OCI-LY3 (cell line): ENCODE results near the gene PLN.

Experiments
- H2AFZ ChIP-seq: fragments of 200-600, 300-600 bp; shearing (Covaris generic); 2 replicates; pipeline ENCODE4 v1.6.0; 2014; ENCODE audit warnings: antibody characterized with exemption, low read depth, low read length
- H3K27ac ChIP-seq: fragments of 200-600, 300-600 bp; sonication (generic); 2 replicates; pipeline ENCODE4 v1.5.1; 2014; ENCODE audit warnings: mild to moderate bottlenecking, low read length, moderate library complexity, mixed read lengths
- H3K27me3 ChIP-seq: fragments of 200-600, 300-600 bp; sonication (generic); 2 replicates; pipeline ENCODE4 v1.6.1; 2014; ENCODE audit warnings: low read depth, low read length, mixed read lengths
- H3K36me3 ChIP-seq: fragments of 200-600, 300-600 bp; sonication (generic); replicated peaks from 2 replicates; pipeline ENCODE3; 2014; ENCODE audit warnings: low read depth, low read length, mixed read lengths
- H3K4me1 ChIP-seq: fragments of 300-600, 200-600 bp; sonication (generic); 2 replicates; pipeline ENCODE4 v1.6.1; 2014; ENCODE audit warnings: low read length, mixed read lengths
- H3K4me2 ChIP-seq: fragments of 200-600, 300-600 bp; sonication (generic); 2 replicates; pipeline ENCODE4 v1.6.1; 2014; ENCODE audit warnings: low read length, mixed read lengths
- H3K4me3 ChIP-seq: fragments of 300-600, 200-600 bp; sonication (generic); 2 replicates; pipeline ENCODE4 v1.5.1; 2014; ENCODE audit warnings: antibody characterized with exemption, mild to moderate bottlenecking, low read length, moderate library complexity
- H3K79me2 ChIP-seq: fragments of 300-600, 200-600 bp; shearing (Covaris generic); 2 replicates; pipeline ENCODE4 v1.6.1; 2014; ENCODE audit warnings: mild to moderate bottlenecking, low read length, mixed read lengths
- H3K9ac ChIP-seq: fragments of 300-600, 200-600 bp; shearing (Covaris generic); 2 replicates; pipeline ENCODE4 v1.6.0; 2014; ENCODE audit warnings: mild to moderate bottlenecking, low read length, moderate library complexity
- H3K9me3 ChIP-seq: fragments of 200-600, 300-600 bp; shearing (Covaris generic); 2 replicates; pipeline ENCODE4 v1.6.1; 2014; ENCODE audit warnings: low read length, mixed read lengths; ENCODE audit not compliant: insufficient read depth
- H4K20me1 ChIP-seq: fragments of 200-600, 300-600 bp; sonication (generic); 2 replicates; pipeline ENCODE4 v1.6.1; 2016; ENCODE audit warnings: low read length, mixed read lengths; ENCODE audit not compliant: insufficient read depth
- CTCF ChIP-seq: fragments of 200-600, 300-600 bp; sonication (generic); IDR thresholded peaks from 2 replicates; pipeline ENCODE4 v1.5.1; 2014; ENCODE audit warnings: antibody characterized with exemption, low read length, low read depth
- EZH2phosphoT487 ChIP-seq: fragments of 200-600 bp; shearing (Covaris generic); IDR thresholded peaks from 2 replicates; pipeline ENCODE4 v1.6.1; 2018; ENCODE audit warnings: antibody characterized with exemption, mixed run types, low read depth

Gene PLN

GRCh38 chr6:118548136-118548535, at the start of gene PLN:
PLN (plus strand) TSS chr6:118548296; CDS start chr6:118558922, 10,626 bp downstream.
- no peaks in the 10 kb centered on the region for H3K79me2 ChIP-seq
- H4K20me1 ChIP-seq, result no peaks in the 10 kb centered on the region
- TF ChIP-seq EZH2phosphoT487, result no peak
- TF ChIP-seq CTCF, result no peak
- H2AFZ ChIP-seq, result no peak within 1 kb of the TSS
- H3K27ac ChIP-seq, result no peak within 1 kb of the TSS
- H3K9me3 ChIP-seq, result no peaks in the 10 kb centered on the region
- H3K4me2 ChIP-seq, result no peak within 1 kb of the TSS
- no peaks in the 10 kb centered on the region for H3K27me3 ChIP-seq
- H3K9ac ChIP-seq, result no peak within 1 kb of the TSS
- H3K4me1 ChIP-seq, result no peaks in the 10 kb centered on the region
- no peak within 1 kb of the TSS for H3K4me3 ChIP-seq
- no peaks in the 10 kb centered on the region for H3K36me3 ChIP-seq

- H3K4me2 ChIP-seq, result no peak overlapping the region
- H3K27ac ChIP-seq, result no peak overlapping the region
- no peaks in the 10 kb centered on the region for H3K27me3 ChIP-seq
- TF ChIP-seq CTCF (no peak), EZH2phosphoT487 (no peak)
- no peak overlapping the region for H3K4me3 ChIP-seq
- H3K36me3 ChIP-seq, result no peaks in the 10 kb centered on the region
- no peak overlapping the region for H2AFZ ChIP-seq
- H4K20me1 ChIP-seq, result no peaks in the 10 kb centered on the region
- no peaks in the 10 kb centered on the region for H3K79me2 ChIP-seq
- no peak overlapping the region for H3K9ac ChIP-seq
- H3K4me1 ChIP-seq, result no peaks in the 10 kb centered on the region
- H3K9me3 ChIP-seq, result no peaks in the 10 kb centered on the region
Measured at GRCh38 chr6:118500130-118501015, 47.7 kb upstream of the PLN start.

- H4K20me1 ChIP-seq, result no peaks in the 10 kb centered on the region
- H3K79me2 ChIP-seq, result no peaks in the 10 kb centered on the region
- no peak overlapping the region for H3K27ac ChIP-seq
- no peaks in the 10 kb centered on the region for H3K27me3 ChIP-seq
- TF ChIP-seq CTCF (no peak), EZH2phosphoT487 (no peak)
- H3K4me1 ChIP-seq, result no peaks in the 10 kb centered on the region
- H3K4me2 ChIP-seq, result no peak overlapping the region
- H3K4me3 ChIP-seq, result no peak overlapping the region
- H3K9ac ChIP-seq, result no peak overlapping the region
- no peaks in the 10 kb centered on the region for H3K36me3 ChIP-seq
- H2AFZ ChIP-seq, result no peak overlapping the region
- no peaks in the 10 kb centered on the region for H3K9me3 ChIP-seq
Measured at GRCh38 chr6:118501099-118501498, 47.0 kb upstream of the PLN start.

- Histone ChIP-seq H3K27ac (no peak overlapping the region), H3K9ac (no peak overlapping the region), H3K79me2 (no peaks in the 10 kb centered on the region), H3K4me3 (no peak overlapping the region), H3K4me1 (no peaks in the 10 kb centered on the region), H2AFZ (no peak overlapping the region), H4K20me1 (no peaks in the 10 kb centered on the region), H3K4me2 (no peak overlapping the region), H3K27me3 (no peaks in the 10 kb centered on the region), H3K36me3 (no peaks in the 10 kb centered on the region), H3K9me3 (no peaks in the 10 kb centered on the region)
- TF ChIP-seq EZH2phosphoT487 (no peak), CTCF (no peak)
Measured at GRCh38 chr6:118501765-118502164, 46.3 kb upstream of the PLN start.
